CD4-positive, alpha-beta T cell treated with Interleukin-17A for 1 hour (primary cell): ENCODE results near the gene DLG4.
"Not testable (repeated sequence)": the region's sequence is repeated elsewhere in the genome, so short reads cannot be mapped to it uniquely, and the experiment has no call there.

Source experiments
- DNase-seq: peaks from one replicate; pipeline ENCODE4 v3.0.0-alpha.2; 2020

Gene DLG4

DNA sequence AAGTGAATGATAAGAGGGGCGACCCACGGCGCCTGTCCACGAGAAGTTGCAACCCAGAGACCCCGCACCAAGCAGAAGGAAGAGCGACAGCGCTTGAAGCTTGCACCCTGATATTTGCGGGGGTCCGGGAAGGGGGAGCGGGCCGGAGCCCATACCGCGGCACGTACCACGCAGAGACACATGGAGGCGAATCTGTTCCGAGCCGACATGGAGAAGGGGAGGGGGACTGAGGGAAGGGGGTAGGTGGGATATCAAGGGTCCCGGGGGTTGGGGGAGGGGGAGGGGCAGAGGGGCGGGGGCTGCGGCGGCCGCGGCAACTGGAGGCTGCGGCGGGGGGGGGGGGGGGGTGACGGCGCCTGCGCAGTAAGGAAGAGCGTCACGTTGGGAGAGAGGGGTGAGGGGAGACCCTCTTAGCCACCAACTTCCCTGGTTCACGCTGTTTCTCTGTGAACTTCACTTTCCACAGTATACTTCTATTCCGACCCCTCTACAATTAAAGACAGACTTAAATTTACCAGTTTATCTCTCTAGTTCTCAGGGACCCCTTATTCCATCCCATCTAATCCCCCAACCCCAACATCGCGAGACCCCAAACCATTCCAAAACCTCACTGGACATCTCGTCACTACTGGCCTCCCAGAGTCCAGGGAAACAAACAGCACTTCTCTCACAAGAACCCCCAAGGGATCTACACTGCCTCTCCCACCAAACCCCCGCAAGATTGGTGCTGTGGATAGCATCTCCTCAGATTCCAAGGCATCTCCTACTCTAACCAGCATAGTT, 8.0 kb downstream of the DLG4 start:
- no peak for DNase-seq

- DNase-seq: no peak
These were observed 10.7 kb downstream of the DLG4 start for GRCh38 chr17:7208754-7209460.

DNA sequence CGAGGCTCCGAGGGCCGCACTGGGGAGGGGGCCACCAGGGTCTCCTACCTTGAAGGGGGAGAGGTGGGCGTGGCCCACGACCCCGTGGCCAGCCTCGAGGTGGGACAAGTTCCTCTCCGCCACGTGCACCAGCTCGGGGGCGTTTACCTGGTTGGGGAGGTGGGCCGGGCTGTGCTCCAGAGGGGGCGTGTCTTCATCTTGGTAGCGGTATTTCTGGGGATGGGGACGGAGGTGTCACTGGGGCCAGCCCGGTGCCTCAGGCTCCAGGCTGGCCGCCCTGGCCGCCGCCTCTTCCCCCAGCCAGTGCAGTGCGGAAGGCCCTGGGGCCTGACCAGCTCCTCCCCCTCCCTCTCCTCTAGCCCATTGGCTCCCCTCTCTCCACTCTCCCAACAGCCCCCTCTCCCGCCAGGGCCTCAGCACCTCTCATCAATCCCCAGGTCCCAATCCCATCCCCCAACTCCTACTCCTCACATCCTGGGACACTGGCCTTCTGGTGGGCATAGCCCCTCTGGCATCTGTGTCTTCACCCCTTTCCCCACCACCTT, 11.5 kb downstream of the DLG4 start:
- DNase-seq: no peak

DNA sequence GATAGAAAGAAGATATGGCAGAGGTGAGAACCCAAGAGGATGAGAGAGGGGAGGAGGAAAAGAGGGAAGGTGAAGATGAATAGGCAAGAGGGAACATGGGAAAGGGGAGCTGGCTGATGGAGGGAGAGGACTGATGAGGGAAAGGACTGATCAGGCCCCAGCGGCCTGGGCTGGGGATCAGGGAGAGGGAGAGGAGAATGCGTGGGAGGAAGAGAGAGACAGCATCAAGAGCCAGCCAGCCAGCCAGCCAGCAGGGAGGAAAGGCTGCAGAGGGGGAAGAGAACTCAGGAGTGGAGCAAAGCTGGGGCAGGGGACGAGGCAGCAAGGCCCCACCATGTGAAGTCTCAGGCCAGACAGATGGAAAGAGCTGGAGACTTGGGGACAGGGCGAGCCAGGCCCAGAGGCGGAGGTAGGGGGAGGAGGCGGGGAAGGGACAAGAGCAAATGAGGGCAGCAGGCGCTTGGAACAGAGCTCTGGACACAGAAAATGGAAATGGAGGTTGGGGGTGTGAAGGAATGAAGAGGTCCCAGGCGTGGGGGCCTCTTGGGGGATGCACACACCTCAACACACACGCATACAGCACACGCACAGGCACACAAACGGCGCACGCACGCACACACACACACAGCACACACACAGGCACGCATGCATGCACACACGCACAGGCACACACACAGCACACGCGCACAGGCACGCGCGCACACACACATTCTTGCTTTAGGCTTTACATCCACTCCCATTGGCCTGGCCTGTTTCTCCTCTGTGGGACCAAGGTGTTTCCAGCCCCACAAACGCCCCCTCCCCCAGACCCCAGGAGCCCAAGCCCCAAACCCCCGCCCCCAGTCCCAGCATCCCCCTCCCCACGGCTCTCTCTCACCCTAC, 12.3 kb downstream of the DLG4 start:
- DNase-seq: no peak

- no peak for DNase-seq
These were observed 14.1 kb downstream of the DLG4 start for GRCh38 chr17:7205561-7205960.

DNA sequence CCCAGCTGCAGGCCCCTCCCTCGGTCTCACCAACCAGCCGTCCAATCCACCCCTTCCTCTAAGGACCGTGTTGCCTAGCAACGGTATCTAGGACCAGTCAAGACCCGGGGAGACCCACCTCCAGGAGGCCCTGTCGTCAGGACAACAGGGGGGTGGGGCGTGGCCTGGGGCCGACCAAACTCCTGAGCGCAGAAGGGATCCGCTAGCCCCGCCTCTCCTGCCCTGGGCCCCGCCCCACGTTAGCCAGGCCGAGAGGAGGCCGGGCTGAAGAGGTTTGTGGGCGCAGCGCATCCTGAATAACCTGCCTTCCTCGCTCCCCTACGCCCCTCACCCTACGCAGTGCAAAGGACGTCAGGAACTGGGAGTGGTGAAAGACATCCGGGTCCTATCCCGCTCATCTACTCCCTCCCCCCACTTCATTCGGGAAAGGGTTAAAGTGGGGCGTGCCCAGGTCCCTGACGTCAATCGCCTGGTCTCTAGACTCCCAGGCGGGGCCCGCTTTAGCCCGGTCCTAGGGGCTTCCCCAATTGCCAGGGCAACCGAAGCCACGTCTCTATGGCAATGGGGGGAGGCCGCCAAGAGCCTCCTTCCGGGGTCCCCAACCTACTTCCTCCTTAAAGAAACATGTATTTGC, 14.7 kb downstream of the DLG4 start:
- DNase-seq: peak; percentile 99

DNA sequence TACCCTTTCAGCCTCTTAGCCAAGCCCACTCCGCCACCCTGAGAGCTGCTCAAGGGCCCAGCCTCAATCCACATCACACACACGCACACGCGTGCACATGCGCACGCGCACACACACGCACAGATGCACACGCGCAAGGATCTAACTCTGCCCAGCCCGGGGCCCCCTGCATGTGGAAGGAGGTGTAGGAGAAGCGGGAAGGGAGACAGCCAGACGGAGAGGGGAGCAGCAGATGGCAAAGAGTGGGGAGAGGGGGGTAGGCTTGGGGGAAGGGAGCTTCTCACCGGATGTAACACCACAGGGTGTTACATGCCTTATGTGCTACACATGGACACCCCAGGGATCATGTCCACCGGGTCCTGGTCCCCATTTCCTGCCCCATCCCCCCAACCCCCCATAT, 15.3 kb downstream of the DLG4 start:
- DNase-seq: no peak

GRCh38 chr17:7203391-7203790, 16.2 kb downstream of the DLG4 start:
- DNase-seq: no peak

DNA sequence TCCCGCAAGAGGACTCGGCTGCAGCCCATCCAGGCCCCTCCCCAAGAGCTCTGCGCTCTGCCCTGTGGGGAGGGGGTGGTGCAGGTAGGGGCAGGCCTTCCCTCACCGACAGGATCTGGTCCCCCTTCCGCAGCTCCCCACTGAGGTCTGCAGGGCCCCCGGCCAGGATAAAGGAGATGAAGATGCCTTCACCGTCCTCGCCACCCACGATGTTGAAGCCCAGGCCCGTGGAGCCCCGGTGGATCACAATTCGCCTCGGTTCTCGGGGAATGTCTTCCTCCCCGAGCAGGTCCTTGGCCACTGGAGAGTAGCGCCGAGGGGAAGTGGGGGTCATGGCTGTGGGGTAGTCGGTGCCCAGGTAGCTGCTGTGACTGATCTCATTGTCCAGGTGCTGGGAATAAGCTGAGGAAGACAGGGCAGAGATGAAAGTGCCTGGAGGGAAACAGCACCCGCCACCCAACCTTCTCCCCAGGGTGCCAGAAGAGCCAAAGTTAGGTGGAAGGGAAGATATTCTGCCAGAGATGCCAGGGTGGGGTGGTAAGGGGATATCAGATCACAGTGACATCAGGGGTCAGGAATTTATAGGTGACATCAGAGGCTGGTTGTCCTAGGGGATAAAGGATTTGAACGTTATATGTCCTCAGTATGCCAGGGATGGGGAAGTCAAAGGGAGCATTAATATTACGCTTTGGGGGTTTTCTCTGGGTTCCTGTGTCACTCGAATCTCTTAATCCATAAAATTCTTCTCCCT, 22.8 kb downstream of the DLG4 start:
- no peak for DNase-seq

- DNase-seq: no peak
These were observed 23.7 kb downstream of the DLG4 start for GRCh38 chr17:7195971-7196370.

- no peak for DNase-seq
These were observed 27.2 kb downstream of the DLG4 start for GRCh38 chr17:7192271-7192937.

DNA sequence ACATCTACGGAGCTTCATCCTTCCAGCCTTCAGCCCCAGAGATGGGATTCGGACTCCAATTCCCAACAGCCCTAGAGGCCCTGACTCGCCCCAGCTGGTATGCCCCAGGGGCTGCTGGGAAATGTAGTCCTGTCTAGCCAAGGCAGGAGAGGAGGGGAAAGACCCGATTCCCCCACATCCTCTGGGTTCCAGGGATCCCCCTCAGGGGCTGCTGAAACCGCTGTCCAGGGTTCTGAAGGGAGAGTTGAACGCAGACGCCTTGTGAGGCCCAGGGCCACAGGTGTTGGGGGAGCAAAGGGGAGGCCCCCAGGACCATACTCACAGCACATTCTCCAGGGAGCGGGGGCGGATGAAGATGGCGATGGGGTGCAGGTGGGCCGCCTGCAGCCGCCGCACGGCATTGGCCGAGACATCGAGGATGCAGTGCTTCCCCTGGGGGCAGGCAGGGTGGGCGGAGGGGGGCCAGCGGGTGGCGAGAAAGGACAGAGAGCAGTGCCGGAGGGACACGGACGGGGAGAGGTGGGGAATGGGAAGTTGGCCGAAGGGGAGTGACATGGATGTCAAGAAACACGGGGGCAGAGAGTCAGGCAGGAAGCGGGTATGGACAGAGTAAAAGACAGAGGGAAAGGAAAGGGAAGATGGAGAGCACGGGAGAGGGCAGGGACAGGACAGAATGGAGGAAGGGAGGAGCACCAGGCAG, 27.9 kb downstream of the DLG4 start:
- peak; percentile 35 for DNase-seq

DNA sequence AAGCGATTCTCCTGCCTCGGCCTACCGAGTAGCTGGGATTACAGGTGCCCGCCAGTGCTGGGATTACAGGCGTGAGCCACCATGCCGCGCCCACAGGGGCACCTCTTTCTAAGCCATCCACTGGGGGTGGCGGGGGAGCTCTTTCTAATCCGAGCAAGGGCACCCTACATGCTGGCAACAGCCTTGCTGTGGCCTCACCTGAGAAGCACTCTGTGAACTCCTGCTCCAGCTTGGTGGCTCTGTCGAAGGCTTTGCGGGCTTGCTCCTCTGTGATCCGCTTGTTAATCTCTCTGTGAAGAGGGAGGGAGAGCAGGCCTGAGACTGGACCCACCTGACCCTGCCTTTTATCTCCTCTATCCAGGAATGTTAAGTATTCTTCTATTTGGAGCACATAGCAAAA, 28.6 kb downstream of the DLG4 start:
- no peak for DNase-seq

- no peak for DNase-seq
These were observed 29.2 kb downstream of the DLG4 start for GRCh38 chr17:7190276-7190917.

DNA sequence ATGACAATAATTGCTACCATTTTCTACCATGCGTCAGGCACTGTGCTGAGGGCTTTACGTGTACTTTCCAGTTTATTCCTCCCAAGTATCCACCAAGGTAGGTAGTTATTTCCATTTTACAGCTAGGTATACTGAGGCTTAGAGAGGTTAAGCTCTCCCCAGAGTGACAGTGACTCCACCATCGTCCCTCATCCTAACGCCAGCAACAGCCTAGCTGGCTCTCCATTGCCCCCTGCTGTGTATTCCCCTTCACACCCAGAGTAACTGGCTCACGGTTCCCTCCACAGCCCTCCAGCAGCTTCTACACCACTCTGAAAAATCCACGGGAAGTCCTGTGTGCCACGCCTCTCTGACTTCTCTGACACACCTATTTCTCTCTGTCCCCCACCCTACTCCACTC, 33.4 kb downstream of the DLG4 start:
- DNase-seq: no peak

DNA sequence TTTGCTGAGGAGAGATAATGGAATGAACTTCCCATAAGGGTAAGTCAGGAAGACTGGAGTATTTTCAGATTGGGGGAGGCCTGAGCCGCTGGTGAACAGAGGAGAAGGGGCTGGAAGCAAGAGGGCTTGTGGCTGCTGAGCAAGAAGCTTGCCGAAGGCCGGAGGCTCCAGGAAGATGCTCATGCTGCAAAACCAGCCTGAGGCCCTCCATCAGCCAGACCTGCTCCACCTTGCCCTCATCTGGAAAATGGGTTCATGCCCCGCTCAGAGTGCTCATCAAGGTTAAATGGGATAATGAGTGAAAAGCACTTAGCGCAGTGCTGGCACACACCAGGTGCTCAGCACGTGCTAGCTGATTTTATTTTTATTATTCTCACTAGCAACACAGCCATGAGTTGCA, 35.0 kb downstream of the DLG4 start:
- DNase-seq: no peak

GRCh38 chr17:7184091-7184488, 35.5 kb downstream of the DLG4 start:
- DNase-seq: no peak

DNA sequence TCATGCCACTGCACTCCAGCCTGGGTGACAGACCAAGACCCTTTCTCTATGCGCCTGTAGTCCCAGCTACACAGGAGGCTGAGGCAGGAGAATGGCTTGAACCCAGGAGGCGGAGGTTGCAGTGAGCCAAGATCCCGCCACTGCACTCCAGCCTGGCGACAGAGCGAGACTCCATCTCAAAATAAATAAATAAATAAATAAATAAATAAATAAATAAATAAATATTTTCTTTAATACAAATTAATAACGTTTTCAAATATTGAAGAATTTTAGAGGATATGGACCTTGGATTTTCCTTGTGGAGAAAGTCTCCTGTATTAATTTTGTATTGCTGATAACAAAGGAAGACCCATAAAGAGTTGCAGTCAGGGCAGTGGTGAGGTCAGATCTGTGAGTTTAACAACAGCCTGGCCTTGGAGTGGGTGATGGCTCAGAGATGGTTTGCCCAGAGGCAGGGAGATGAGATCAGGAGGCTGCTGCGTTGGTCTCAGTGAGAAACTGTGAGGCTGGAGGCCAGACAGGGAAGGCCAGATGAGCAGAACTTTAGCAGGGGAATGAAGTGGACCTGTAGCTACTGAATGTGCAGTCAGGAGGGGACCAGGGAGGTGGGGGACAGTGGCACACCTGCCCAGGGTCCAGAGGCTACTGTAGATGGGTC, 36.1 kb downstream of the DLG4 start:
- no peak for DNase-seq

- not testable (repeated sequence) for DNase-seq
These were observed 37.5 kb downstream of the DLG4 start for GRCh38 chr17:7182101-7182500.
